Panc1 (cell line): Measurements from ENCODE around the gene KLK15.

Experiments
- POLR2AphosphoS5 ChIP-seq: IDR thresholded peaks from 2 replicates; pipeline ENCODE4 v1.6.1; 2012; ENCODE audit warnings: mild to moderate bottlenecking, low read depth, low read length, moderate library complexity
- SIN3A ChIP-seq: IDR thresholded peaks from 2 replicates; pipeline ENCODE4 v1.6.1; 2012; ENCODE audit warnings: low read depth, mild to moderate bottlenecking, low read length, moderate library complexity, borderline replicate concordance; ENCODE audit not compliant: insufficient read depth
- TF ChIP-seq, protein P1 (sequence below): fragments of 450-650 bp; IDR thresholded peaks from 2 replicates; pipeline ENCODE4 v1.5.1; 2017; ENCODE audit warnings: mild to moderate bottlenecking
- TF ChIP-seq, protein P2 (sequence below), 2 experiments: IDR thresholded peaks; 2 replicates each; pipeline ENCODE4 v1.6.1; 2011 to 2012; ENCODE audit warnings: low read depth in 2 of 2, control low read depth in 1 of 2, low read length in 1 of 2, mild to moderate bottlenecking in 1 of 2, moderate library complexity in 1 of 2; ENCODE audit not compliant: insufficient read depth in 1 of 2

DNA sequence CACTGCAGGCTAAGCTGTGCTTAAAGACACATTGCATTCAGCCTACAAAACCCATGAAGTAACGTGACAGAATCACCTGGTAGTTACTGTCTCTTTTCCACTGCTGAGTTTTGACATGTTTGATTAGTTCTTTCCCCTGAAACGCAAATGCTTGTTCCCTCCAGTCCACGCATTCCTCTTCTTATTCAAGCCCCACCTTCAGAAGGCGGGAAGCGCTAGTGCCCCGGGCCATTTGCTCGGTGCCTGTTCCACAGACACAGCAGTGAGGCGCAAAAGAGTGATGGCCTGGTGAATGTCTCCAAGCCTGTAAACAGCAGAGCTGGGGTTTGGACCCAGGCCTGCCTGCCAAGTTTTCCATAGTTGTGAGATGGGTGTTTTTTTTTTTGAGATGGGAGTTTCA lies 32.3 kb downstream of the KLK15 start:
- TF ChIP-seq SIN3A: no peak
- TF ChIP-seq, protein P1, sequence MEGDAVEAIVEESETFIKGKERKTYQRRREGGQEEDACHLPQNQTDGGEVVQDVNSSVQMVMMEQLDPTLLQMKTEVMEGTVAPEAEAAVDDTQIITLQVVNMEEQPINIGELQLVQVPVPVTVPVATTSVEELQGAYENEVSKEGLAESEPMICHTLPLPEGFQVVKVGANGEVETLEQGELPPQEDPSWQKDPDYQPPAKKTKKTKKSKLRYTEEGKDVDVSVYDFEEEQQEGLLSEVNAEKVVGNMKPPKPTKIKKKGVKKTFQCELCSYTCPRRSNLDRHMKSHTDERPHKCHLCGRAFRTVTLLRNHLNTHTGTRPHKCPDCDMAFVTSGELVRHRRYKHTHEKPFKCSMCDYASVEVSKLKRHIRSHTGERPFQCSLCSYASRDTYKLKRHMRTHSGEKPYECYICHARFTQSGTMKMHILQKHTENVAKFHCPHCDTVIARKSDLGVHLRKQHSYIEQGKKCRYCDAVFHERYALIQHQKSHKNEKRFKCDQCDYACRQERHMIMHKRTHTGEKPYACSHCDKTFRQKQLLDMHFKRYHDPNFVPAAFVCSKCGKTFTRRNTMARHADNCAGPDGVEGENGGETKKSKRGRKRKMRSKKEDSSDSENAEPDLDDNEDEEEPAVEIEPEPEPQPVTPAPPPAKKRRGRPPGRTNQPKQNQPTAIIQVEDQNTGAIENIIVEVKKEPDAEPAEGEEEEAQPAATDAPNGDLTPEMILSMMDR: no peak
- TF ChIP-seq, protein P2, sequence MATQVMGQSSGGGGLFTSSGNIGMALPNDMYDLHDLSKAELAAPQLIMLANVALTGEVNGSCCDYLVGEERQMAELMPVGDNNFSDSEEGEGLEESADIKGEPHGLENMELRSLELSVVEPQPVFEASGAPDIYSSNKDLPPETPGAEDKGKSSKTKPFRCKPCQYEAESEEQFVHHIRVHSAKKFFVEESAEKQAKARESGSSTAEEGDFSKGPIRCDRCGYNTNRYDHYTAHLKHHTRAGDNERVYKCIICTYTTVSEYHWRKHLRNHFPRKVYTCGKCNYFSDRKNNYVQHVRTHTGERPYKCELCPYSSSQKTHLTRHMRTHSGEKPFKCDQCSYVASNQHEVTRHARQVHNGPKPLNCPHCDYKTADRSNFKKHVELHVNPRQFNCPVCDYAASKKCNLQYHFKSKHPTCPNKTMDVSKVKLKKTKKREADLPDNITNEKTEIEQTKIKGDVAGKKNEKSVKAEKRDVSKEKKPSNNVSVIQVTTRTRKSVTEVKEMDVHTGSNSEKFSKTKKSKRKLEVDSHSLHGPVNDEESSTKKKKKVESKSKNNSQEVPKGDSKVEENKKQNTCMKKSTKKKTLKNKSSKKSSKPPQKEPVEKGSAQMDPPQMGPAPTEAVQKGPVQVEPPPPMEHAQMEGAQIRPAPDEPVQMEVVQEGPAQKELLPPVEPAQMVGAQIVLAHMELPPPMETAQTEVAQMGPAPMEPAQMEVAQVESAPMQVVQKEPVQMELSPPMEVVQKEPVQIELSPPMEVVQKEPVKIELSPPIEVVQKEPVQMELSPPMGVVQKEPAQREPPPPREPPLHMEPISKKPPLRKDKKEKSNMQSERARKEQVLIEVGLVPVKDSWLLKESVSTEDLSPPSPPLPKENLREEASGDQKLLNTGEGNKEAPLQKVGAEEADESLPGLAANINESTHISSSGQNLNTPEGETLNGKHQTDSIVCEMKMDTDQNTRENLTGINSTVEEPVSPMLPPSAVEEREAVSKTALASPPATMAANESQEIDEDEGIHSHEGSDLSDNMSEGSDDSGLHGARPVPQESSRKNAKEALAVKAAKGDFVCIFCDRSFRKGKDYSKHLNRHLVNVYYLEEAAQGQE (IDR thresholded peaks at IDR 0.05; ENCODE audit: insufficient read depth in 1 of 2, low read depth in 2 of 2, low read length in 1 of 2): no peak
- no peak for TF ChIP-seq POLR2AphosphoS5
